ENCODE results near the gene FSHB.
"Not testable (repeated sequence)": the region's sequence is repeated elsewhere in the genome, so short reads cannot be mapped to it uniquely, and the experiment has no call there.

FSHB gene

DNA sequence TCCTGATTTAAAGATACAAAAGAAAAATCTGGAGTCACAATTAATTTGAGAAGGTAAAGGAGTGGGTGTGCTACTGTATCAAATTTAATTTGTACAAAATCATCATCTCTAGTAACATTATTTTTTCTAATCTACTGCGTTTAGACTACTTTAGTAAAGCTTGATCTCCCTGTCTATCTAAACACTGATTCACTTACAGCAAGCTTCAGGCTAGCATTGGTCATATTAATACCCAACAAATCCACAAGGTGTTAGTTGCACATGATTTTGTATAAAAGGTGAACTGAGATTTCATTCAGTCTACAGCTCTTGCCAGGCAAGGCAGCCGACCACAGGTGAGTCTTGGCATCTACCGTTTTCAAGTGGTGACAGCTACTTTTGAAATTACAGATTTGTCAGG, at the start of gene FSHB:
TSS of gene FSHB (plus strand) at position 301 of the 400 bp plus-strand sequence. CDS start 889 bp downstream, outside the sequence.
- DNase-seq (ENCODE audit: low read depth) = no peak

DNA sequence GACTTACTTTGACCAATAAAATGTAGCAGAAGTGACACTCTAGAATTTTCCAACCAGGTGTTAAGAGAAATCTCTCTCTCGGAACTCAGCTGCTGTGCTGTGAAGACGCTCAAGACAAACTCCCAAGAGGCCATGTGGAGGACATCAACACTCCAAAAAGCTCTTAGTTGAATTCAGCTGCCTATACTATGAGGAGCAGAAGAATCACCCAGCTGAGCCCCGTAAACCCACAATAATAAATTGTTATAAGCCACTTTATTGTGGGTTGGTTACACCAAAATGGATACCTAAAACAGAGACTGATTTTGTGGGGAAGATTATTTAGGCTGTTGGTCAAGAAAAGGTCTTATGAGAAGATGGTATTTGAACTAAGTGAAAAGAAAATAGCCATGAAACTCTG, 44.1 kb upstream of the FSHB start:
- DNase-seq (ENCODE audit: low read depth) = no peak

DNA sequence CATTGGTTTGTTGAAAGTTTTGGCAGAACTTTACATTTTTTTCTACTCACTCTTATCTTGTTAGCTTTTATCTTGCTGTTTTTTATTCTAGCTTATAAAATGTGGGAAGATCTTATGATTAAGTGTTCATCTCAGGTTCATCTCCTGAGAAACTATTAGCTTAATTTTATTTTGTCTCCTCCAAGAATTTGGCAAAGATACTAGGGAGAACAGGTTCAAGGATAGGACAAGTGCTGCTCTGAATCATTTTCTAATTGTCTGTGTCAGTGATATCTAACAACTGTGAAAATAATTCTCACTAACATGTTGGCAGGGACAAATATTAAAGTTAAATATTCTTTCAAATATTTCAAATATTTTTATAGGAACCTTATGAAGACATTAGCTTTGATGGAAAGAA, 38.2 kb upstream of the FSHB start:
- DNase-seq (ENCODE audit: low read depth) = no peak

DNA sequence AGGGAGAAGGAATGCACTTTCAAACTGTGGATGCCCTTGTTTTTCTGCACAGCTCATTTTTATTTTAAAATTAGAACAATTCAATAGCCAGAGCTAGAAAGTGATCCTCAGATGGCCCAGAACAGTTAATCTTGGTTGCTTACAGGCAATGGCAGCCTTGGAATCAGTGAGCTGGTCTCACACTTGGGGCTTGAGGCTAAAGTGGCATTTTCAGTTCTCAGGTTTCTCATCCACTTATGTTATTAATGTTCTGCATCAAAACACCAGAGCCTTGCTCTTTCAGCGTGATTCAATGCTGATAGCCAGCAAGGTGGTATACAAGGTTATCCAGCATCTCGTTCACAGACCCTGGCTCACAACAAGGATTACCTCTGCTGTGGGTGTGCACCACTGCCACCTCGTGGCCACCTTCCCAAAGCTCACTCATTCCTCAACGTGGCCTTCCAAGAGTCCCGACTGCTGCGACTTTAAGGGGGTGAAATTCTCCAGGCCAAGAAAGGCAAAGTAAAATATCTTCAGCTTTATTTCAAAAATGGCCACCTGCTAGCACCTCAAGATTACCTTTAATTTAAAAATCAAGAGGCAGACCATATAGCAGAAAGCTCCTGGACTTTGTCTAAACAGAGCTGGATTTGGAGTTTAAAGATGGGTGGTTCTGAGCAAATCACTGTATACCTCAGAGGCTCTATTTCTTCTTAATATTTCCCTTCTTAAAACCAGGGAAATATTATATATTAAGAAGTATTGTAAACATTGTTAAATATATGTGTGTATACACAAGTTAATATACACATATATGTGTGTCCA, 34.2 kb upstream of the FSHB start:
- DNase-seq (ENCODE audit: low read depth) = peak; percentile 36

DNA sequence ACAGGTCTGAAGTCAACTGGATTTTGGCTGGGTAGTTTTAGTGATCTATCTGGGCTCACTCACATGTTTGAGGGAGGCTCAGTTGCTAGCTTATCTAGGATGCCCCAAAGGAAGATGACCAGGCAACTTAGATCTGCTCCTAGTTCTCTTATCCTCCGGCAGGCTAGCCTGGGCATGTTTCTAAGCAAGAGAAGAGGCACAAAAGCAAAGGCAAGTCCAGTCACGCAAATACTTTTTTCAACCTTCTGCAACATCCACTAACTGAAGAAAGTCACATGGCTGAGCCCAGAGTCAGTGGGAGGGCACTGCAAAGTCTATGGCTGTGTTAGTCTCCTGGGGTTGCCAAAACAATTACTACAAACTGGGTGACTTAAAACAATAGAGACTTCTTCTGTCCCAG, 32.9 kb upstream of the FSHB start:
- no peak for DNase-seq (ENCODE audit: low read depth)

DNA sequence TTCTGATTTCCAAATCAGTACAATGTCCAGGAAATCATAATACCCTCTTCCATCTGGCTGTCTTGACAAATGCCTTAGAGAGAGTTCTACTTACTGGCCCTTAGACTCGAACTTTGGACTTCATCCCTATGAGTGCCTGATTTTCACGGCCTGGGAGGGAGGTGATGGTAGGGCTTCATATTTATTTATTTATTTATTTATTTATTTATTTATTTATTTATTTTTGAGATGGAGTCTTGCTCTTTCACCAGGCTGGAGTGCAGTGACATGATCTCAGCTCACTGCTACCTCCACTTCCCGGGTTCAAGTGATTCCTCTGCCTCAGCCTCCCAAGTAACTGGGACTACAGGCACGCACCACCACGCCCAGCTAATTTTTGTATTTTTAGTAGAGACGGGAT, 27.8 kb upstream of the FSHB start:
- DNase-seq (ENCODE audit: low read depth) = not testable (repeated sequence)

DNA sequence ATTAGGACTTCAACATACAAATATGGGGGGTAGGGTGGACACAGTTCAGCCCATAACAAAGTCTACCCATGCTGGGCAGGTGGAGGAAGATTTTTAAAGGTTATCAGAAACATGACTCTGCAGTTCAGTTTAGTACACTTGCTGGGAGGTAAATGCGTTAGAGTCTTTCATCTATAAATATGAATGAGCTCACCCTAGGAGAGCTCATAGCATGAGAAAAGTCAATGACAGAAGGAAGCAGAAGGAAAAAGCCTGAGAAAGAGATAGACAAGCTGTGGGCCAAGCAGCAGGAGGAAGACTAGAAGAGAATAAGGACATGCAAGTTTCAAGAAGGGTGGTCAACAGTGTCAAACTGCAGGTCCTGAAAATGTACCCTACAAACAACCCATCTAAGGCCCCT, 27.0 kb upstream of the FSHB start:
- DNase-seq (ENCODE audit: low read depth) = no peak

DNA sequence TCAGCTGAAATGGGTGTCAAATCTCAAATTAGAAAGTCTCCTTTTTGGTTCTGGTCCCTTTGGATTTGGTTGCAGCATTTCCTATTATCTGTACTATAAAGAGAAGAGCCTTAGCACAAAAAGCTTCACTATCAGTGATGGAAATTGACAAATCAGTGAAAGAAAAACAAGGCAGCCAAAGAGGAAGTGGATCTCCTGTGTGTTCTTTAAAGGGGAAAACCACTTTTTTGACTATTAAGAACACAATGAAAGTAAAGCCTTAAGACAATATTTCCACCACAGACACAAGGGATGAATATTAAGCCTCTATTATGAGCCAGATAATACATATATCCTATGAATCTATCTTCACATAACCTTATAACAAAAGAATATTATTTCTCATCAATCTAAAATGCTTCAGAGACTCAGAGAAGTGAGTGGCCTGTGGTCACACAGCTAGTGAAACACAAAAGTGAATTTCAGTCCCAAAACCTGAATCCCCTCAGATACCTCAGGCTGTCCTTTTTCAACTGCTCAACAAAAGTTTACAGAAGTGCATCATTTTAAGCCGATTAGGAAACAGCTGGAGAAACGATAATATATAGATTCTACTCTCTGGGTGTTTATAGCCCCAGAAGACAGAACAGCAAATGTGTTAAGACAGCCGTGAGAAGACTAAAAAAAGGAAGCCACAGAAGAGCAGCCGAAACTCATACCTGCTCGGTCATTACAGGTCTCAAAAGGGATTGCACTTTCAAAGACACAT, 24.4 kb upstream of the FSHB start:
- DNase-seq (ENCODE audit: low read depth) = no peak

DNA sequence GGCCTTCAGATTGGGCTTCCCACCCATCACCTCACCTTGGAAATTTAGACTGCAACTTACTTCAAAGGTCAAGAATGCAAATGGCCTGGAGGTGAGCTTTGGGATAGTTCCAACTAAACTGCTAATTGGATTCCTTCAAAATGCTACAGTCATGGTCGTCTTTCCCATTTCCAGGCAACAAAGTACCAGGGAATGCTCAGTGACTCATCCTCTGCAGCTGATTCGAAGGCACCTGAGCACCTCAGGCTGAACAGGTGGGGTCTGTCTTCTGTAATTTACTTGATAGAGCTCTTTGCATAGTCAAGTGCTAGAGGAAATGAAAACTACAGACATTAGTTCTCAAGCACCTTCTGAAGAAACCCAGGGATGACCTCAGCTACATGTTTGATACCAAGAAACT, 20.5 kb upstream of the FSHB start:
- DNase-seq (ENCODE audit: low read depth) = no peak

DNA sequence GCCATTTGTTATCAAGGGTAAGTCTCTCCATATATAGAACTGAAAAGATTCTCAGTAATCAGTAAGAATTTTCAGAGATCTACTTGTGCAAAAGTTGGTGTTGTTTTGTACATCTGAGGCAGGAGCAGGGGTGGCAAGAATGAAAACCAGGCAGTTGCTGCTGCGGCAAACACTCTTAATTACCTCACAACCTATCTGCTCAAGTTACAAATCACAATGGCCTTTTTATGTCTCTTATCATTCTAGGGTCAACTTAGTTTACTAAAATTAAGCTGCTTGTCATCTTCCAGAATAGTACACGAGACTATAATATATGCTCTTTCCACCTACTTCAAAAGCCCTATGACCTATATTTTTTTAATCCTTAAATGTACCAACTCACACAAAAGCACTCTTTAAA, 14.3 kb upstream of the FSHB start:
- DNase-seq (ENCODE audit: low read depth) = no peak

DNA sequence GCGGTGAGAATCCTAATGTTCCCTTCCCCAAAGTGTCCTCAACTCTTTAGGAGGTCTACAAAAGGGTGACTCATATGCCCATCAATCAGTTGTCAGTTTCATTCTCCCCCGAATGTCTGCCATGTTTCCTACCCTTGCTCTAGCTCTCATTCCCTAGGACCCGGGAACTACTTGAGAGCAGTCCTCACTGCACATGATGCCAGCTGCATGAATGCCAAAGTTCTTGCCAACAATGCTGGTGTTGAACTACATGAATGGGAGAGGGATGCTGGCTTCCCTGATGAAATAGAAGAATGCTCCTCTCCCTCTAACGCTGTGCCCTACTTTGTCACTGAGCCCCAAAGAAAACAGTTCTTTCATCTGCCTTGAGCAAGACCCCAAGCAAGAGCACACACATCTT, 12.5 kb upstream of the FSHB start:
- DNase-seq (ENCODE audit: low read depth) = no peak

DNA sequence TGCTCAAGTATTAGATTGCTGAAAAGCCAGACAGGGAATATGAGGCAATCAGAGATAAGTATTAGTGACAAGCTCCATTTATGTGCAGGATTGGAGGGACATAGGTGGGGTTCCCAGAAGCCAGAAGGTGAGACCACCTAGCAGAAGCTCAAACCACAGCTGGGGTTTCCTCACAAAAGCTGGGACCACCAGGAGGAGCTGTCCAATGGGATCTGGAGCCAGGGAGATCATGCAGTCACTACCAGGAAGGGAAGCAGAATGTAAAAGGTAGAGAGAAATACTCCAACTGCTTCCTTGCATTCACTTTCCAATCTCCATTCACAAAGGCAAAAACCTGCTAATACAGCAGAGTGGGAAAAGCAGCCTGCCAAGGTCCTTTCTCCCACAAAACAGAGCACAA, 5.2 kb upstream of the FSHB start:
- DNase-seq (ENCODE audit: low read depth) = no peak

DNA sequence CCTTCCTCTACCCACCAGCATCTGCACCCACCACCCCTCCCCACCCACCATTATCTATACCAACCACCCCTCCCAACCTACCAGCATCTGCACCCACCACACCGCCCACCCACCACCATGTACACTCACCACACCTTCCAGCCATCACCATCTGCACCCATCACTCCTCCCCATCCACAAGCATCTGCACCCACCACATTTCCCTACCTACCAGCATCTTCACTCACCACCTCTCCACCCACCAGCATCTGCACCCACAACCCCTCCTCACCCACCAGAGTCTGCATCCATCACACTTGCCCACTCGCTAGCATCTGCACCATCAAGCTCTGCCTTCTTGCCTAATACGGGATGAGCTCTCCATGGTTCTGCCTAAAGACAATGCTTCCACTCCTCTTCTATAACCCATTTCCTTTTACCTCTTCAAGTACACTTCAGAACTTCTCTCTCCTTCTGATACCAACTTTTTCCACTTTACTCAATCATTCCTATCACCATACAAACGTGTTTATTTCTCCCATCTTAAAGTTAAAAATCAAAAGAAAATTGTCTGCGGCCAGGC, 2.4 kb upstream of the FSHB start:
- no peak for DNase-seq (ENCODE audit: low read depth)

DNA sequence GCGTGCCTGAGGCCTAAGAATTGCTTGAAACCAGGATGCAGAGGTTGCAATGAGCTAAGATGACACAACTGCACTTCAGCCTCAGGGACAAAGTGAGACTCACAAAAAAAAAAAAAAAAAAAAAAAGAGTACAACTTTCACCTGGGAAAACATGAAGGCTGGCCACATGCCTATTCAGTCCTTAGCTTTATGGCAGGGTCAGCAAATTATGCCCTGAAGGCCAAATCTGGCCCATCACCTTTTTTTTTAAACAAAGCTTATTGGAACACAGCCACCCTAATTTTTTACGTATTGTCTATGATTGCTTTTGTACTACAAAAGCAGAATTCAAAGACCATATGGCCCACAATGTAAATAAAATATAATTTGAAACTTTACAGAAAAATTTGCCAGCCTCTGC, 8.2 kb downstream of the FSHB start:
- DNase-seq (ENCODE audit: low read depth) = no peak

DNA sequence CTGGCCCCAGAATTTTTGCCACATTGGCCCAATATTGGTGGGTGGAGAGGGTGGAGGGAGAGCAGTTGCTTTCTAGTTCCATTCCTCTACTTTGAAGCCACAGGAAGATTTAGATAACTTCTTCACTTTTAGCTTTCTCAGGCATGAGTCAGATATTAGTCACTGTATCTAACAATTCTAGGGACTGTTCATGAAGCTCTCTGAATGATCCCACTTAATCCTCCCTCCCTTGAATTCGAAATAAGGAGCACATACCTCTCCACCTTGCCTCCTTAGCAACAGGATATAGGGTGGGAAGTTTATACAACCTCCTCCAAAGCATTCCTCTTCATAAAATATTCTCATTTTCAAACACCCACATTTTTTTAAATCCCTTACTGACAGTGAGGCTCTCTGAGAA, 13.5 kb downstream of the FSHB start:
- DNase-seq (ENCODE audit: low read depth) = peak; percentile 40

DNA sequence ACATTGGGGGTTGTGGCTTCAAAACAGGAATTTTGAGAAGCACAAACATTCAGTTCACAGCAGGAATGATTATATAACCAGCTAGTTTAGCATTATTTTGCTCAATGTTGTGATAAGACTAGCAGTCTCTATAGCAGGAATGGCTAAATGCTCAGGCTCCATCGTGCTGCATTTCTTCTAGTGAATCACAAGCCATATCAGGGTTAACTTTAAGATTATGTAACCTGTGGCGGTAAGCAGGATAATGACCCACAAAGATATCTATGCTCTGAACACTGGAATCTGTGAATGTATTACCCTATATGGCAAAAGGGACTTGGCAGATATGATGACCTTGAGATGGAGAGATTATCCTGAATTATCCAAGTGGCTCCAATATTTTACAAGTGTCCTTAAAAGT, 14.8 kb downstream of the FSHB start:
- no peak for DNase-seq (ENCODE audit: low read depth)

DNA sequence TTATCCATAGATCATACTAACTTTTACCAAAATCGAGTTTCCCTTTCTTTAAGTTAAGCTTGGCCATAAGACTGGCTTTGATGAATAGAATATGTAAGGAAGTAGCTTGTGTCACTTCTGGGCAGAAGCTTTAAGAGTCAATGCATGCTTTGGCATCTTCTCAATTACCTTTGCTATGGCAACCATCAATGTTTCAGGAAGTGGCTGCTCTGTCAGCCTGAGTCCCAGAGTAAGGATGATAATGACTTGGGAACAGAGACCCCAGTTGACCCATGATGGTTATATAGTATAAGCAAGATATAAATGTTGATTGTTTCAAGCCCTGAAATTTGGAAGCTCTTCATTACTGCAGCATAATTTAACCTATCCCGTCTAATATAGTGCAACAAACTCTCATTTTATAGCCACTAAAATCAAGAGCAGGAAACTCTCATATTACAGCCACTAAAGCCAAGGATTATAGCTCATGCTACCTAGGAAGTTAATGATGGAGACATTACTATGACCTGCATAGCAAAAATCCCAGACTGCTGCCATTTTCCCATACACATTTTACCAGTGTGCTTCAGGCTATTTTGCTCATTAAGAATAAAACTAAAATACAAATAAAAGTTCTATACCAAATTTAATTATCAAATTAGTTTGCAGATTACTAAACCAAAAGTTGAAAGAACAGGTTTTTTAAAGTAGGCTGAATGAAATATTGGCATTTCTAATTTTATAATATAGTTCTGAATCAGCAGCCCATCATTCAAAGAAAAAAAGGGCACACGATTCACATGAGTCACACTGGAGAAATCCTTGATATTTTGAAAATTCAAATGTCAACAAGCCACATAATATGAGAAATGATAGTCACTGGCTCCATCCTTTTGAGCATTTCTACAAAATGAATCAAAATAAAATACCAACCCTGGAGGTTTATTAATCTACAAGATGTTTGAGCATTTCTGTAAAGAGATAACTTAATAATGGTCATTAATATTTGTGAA, 23.8 kb downstream of the FSHB start:
- DNase-seq (ENCODE audit: low read depth) = no peak

DNA sequence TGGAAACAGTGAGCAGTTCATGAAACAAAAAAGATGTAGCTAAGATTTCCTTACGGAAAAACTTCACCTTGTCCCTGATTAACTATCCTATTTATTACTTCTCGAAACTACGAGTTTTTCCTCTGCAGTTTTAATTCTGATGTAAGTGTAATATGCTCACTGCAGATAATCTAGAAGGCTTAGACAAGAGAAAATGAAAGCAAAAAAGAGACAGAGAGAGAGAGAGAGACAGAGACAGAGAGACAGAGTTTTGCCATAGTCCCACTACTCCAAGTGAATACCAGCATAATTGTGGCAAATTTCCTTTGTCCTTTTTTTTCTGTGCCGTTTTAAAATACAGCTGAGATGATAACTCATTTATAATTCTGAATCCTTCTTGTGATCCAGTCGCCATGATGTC, 24.8 kb downstream of the FSHB start:
- DNase-seq (ENCODE audit: low read depth) = no peak

DNA sequence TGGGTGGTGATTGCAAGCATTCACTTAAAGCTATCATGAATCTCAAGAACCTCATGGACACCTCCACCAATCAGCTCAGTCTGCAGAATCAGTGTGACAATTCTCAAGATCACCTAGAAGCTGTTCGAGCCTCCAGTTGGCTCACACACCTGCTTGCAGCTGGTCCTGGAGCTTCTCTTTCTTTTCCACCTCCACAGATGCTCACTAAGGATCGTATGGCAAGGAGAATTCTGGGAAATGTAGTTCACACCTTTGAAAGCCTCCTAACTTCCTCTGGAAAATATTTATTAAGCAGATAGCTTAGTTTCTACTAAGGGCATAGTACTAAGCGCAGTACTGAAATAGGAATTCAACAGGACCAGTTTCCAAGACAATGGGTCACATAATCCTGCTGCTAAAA, 26.2 kb downstream of the FSHB start:
- no peak for DNase-seq (ENCODE audit: low read depth)

DNA sequence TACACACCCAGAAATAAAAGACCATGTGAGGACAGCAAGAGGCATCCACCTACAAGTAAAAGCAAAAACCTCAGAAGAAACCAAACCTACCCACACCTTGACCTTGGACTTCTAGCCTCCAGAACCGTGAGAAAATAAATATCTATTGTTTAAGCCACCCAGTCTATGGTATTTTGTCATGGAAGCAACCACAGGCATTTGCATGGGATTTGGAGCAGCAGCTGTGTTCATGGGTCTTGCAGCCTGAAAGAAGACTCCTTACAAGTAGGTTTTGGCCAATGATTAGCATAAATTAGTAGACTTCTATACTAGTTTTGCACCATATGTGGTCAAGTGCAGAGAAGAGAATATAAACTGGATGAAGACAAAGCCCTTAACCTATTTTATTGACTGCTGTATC, 27.9 kb downstream of the FSHB start:
- no peak for DNase-seq (ENCODE audit: low read depth)

DNA sequence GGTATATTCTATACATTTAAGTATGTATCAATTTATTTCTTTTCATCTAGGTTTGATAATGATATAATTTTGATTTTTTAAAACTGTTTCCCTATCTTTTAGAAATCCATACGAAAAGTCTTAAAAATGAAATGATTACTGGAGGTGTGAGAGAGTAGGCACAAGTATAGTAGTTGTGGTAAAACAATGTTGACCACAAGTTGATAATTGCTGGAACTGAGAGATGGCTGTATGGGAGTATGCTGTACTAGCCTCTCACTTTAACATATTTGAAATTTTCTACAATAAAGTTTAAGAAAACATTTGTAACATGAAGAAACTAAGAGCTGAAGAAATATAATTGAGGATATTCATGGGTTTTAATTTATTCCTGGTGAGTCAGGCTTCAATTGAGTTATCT, 30.0 kb downstream of the FSHB start:
- no peak for DNase-seq (ENCODE audit: low read depth)

DNA sequence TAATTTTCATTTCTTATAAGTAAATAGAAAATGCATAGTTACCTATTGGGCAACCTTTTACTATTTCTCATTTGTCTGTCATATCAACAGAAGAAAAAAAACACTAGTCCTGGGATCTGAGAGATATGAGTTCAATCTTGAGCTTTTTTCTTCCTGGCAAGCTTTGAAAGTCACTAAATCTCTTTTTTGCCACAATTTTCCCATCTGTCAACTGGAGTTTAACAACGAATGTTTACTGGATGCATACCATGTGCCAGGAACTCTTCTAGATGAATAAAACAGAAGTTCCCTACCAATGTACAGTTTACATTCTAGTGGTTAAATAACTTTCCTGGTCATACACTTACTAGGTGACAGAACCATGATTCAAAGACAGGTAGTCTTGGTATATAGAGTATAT, 31.0 kb downstream of the FSHB start:
- no peak for DNase-seq (ENCODE audit: low read depth)

Measured in ELR (cell line).